ENCODE measurements around the gene TRPV3.

DNA sequence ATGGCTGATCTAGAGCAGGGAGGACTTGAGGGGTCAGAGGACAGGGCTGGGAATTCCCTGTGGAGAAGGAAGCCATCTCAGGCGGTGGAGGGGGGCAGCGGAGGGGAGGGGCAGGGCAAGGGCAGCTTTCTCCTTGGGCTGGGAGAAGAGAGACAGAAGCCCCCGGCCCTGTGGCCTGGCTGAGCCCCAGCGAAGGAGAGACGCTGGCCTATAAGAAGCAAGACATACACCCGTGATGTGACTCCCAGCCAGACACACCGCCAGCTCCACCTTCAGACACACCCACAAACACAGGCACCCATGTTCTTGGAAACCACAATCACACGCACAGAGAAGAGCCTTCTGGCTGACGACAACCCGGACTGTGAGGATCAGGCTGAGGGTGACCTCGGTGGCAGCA lies 10.0 kb downstream of the TRPV3 start:
- TF ChIP-seq ZNF37A (tag by site-specific recombination; IDR thresholded peaks at IDR 0.05) (no peak), ZNF239 (tag by site-specific recombination; IDR thresholded peaks at IDR 0.05) (no peak), HOXA7 (CRISPR knock-in tag; IDR thresholded peaks at IDR 0.05; ENCODE audit: borderline replicate concordance) (no peak), ZSCAN16 (tag by site-specific recombination; IDR thresholded peaks at IDR 0.05) (no peak), KLF16 (tag by site-specific recombination; IDR thresholded peaks at IDR 0.05) (no peak), ZSCAN5A (tag by site-specific recombination; IDR thresholded peaks at IDR 0.05) (no peak), ZNF76 (tag by site-specific recombination; IDR thresholded peaks at IDR 0.05; ENCODE audit: borderline replicate concordance, low read depth) (no peak), PRDM10 (tag by site-specific recombination; IDR thresholded peaks at IDR 0.05) (no peak), ZNF280D (tag by site-specific recombination; IDR thresholded peaks at IDR 0.05) (no peak), ZNF174 (tag by site-specific recombination; IDR thresholded peaks at IDR 0.05) (no peak), ZNF214 (tag by site-specific recombination; IDR thresholded peaks at IDR 0.05; ENCODE audit: borderline replicate concordance) (no peak), ZNF184 (tag by site-specific recombination; IDR thresholded peaks at IDR 0.05) (no peak), KLF10 (tag by site-specific recombination; IDR thresholded peaks at IDR 0.05) (no peak)
- TF ChIP-seq, protein P1, sequence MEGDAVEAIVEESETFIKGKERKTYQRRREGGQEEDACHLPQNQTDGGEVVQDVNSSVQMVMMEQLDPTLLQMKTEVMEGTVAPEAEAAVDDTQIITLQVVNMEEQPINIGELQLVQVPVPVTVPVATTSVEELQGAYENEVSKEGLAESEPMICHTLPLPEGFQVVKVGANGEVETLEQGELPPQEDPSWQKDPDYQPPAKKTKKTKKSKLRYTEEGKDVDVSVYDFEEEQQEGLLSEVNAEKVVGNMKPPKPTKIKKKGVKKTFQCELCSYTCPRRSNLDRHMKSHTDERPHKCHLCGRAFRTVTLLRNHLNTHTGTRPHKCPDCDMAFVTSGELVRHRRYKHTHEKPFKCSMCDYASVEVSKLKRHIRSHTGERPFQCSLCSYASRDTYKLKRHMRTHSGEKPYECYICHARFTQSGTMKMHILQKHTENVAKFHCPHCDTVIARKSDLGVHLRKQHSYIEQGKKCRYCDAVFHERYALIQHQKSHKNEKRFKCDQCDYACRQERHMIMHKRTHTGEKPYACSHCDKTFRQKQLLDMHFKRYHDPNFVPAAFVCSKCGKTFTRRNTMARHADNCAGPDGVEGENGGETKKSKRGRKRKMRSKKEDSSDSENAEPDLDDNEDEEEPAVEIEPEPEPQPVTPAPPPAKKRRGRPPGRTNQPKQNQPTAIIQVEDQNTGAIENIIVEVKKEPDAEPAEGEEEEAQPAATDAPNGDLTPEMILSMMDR (tag by site-specific recombination; IDR thresholded peaks at IDR 0.05) = no peak

Measured in HEK293 (cell line).